HL-60 (cell line): Measurements from ENCODE around the gene ERAP2.
"Not testable (repeated sequence)": the region's sequence is repeated elsewhere in the genome, so short reads cannot be mapped to it uniquely, and the experiment has no call there.

Experiments
- DNase-seq, 2 experiments: peaks; one replicate each; pipeline ENCODE4 v3.0.0-alpha.2; 2010 to 2020; ENCODE audit warnings: low read depth in 1 of 2, low spot score in 1 of 2
- H3K27ac ChIP-seq: fragments of 250-450 bp; sonication (Bioruptor Pico); replicated peaks from 2 replicates; pipeline ENCODE4 v1.5.1; 2020; ENCODE audit warnings: mild to moderate bottlenecking, moderate library complexity
- H3K27me3 ChIP-seq: fragments of 250-450 bp; sonication (Bioruptor Pico); 2 replicates; pipeline ENCODE4 v1.5.1; 2021; ENCODE audit warnings: mild to moderate bottlenecking, moderate library complexity; ENCODE audit not compliant: insufficient read depth, poor library complexity, severe bottlenecking
- H3K4me3 ChIP-seq: replicated peaks from 2 replicates; pipeline ENCODE4 v1.5.1; 2011; ENCODE audit warnings: mild to moderate bottlenecking, control low read depth, low read length; ENCODE audit not compliant: insufficient read depth
- GABPA ChIP-seq: IDR thresholded peaks from 2 replicates; pipeline ENCODE4 v1.6.1; 2012; ENCODE audit warnings: low read depth
- POLR2AphosphoS5 ChIP-seq: IDR thresholded peaks from 2 replicates; pipeline ENCODE4 v1.6.1; 2012; ENCODE audit warnings: low read depth
- SPI1 ChIP-seq: IDR thresholded peaks from 2 replicates; pipeline ENCODE4 v1.6.1; 2012; ENCODE audit warnings: low read depth, mild to moderate bottlenecking, borderline replicate concordance
- TF ChIP-seq, protein P1 (sequence below): IDR thresholded peaks from 2 replicates; pipeline ENCODE4 v1.6.1; 2012; ENCODE audit warnings: low read depth; ENCODE audit not compliant: insufficient replicate concordance
- TF ChIP-seq, protein P2 (sequence below): IDR thresholded peaks from one replicate; pipeline ENCODE4 v1.5.1; 2011; ENCODE audit warnings: low read length, control low read depth, inconsistent platforms; ENCODE audit not compliant: insufficient read depth

ERAP2 gene

DNA sequence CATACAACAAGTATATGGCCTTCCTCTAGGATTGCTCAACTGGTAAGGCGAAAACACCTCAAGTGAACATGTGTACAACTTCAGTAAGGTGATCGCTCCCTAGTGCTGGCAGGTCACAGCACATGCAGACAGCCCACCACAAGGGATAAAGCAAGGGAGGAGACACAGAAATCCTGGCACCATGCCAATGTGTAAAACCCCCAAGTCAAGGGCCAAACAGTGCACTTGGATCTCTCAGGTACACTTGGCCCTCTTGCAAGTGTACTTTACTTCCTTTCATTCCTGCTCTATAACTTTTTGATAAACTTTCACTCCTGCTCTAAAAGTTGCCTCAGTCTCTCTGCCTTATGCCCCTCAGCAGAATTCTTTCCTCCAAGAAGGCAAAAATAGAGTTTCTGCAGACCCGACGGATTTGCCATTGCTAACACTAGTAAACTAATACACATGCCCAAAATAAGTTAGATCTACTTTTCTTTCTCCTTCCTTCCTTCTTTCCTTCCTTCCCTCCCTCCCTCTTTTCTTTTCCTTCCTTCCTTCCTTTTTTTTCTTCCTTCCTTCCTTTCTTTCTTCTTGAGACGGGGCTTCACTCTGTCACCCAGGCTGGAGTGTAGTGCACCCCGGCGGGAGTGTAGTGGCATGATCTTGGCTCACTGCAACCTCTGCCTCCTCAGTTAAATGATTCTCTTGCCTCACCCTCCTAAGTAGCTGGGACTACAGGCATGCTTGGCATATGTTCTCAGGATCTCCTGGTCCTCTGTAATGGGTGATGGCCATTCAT lies 52.8 kb downstream of the ERAP2 start:
- TF ChIP-seq GABPA (no peak), SPI1 (no peak), POLR2AphosphoS5 (no peak)
- TF ChIP-seq, protein P1, sequence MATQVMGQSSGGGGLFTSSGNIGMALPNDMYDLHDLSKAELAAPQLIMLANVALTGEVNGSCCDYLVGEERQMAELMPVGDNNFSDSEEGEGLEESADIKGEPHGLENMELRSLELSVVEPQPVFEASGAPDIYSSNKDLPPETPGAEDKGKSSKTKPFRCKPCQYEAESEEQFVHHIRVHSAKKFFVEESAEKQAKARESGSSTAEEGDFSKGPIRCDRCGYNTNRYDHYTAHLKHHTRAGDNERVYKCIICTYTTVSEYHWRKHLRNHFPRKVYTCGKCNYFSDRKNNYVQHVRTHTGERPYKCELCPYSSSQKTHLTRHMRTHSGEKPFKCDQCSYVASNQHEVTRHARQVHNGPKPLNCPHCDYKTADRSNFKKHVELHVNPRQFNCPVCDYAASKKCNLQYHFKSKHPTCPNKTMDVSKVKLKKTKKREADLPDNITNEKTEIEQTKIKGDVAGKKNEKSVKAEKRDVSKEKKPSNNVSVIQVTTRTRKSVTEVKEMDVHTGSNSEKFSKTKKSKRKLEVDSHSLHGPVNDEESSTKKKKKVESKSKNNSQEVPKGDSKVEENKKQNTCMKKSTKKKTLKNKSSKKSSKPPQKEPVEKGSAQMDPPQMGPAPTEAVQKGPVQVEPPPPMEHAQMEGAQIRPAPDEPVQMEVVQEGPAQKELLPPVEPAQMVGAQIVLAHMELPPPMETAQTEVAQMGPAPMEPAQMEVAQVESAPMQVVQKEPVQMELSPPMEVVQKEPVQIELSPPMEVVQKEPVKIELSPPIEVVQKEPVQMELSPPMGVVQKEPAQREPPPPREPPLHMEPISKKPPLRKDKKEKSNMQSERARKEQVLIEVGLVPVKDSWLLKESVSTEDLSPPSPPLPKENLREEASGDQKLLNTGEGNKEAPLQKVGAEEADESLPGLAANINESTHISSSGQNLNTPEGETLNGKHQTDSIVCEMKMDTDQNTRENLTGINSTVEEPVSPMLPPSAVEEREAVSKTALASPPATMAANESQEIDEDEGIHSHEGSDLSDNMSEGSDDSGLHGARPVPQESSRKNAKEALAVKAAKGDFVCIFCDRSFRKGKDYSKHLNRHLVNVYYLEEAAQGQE, result no peak
- TF ChIP-seq, protein P2, sequence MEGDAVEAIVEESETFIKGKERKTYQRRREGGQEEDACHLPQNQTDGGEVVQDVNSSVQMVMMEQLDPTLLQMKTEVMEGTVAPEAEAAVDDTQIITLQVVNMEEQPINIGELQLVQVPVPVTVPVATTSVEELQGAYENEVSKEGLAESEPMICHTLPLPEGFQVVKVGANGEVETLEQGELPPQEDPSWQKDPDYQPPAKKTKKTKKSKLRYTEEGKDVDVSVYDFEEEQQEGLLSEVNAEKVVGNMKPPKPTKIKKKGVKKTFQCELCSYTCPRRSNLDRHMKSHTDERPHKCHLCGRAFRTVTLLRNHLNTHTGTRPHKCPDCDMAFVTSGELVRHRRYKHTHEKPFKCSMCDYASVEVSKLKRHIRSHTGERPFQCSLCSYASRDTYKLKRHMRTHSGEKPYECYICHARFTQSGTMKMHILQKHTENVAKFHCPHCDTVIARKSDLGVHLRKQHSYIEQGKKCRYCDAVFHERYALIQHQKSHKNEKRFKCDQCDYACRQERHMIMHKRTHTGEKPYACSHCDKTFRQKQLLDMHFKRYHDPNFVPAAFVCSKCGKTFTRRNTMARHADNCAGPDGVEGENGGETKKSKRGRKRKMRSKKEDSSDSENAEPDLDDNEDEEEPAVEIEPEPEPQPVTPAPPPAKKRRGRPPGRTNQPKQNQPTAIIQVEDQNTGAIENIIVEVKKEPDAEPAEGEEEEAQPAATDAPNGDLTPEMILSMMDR, result no peak
- DNase-seq, result no peak
- no peaks in the 10 kb centered on the region for H3K27me3 ChIP-seq
- H3K27ac ChIP-seq, result no peak overlapping the region
- H3K4me3 ChIP-seq, result no peak overlapping the region

DNA sequence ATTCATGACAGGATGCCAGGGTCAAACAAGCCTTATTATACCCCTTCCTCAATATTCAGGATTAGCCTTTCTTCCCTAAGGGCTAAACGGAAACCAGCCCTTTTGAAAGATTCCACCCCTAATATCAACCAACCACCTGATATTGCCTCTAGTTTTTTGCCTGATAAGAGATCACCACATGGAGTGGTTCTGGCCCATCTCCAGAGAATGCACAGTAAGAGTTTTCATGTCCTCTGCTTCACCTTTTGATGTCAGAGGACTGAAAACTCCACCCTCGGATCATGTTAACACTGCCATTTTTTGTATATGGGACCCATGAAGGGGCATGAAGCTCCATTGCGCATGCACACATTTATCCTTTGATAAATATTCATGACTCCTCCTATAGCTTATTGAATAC lies 53.8 kb downstream of the ERAP2 start:
- Histone ChIP-seq H3K27ac (no peak overlapping the region), H3K27me3 (no peaks in the 10 kb centered on the region), H3K4me3 (no peak overlapping the region)
- no peak for DNase-seq
- TF ChIP-seq POLR2AphosphoS5 (no peak), GABPA (no peak), SPI1 (no peak)
- TF ChIP-seq, protein P1, result no peak
- TF ChIP-seq, protein P2, result no peak

DNA sequence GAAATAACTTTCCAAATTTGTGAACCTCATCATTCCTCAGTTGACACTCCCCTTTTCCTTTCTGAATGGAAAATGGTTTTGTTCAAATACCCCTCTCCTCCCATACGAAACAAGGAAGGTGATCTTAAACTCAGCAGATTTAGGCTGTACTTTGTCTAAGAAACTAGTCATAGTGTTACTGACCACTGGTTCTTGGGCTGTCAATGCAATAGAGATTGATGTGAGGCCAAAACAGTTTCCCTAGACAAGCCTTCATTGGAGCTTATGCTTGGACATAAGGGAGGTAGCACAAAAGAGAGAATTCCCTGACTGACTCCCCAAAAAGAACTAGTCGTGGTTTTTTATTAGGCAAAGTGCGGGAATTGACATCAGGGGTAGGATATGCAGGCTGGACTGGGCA lies 54.3 kb downstream of the ERAP2 start:
- Histone ChIP-seq H3K4me3 (no peak overlapping the region), H3K27me3 (no peaks in the 10 kb centered on the region), H3K27ac (no peak overlapping the region)
- no peak for DNase-seq
- TF ChIP-seq, protein P2, result no peak
- TF ChIP-seq, protein P1, result no peak
- no peak for TF ChIP-seq SPI1
- TF ChIP-seq POLR2AphosphoS5, result no peak
- TF ChIP-seq GABPA, result no peak

DNA sequence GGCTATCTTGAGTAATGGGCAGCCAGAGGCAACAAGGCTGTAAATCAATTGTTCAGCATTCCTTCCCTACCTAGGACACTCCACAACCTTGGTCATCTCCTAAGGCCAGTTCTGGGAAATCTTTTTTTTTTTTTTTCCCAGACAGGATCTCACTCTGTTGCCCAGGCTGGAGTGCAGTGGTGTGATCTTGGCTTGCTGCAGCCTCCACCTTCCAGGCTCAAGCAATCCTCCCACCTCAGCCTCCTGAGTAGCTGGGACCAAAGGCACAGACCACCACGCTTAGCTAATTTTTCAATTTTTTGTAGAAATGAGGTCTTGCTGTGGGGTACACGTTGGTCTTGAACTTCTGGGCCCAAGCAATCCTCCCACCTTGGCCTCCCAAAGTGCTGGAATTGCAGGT lies 54.7 kb downstream of the ERAP2 start:
- H3K4me3 ChIP-seq, H3K27ac ChIP-seq, DNase-seq, H3K27me3 ChIP-seq: not testable (repeated sequence)
